ENCODE results near the gene GRIK4. TPM values are rescaled to one million over a fixed set of nuclear protein-coding genes. Genes with fewer than 3 reads are reported as not detected.

The GRIK4 gene
- total and polyA plus RNA-seq, 12 donors = 0.33 to 4.8 (median 3.0) TPM

DNA sequence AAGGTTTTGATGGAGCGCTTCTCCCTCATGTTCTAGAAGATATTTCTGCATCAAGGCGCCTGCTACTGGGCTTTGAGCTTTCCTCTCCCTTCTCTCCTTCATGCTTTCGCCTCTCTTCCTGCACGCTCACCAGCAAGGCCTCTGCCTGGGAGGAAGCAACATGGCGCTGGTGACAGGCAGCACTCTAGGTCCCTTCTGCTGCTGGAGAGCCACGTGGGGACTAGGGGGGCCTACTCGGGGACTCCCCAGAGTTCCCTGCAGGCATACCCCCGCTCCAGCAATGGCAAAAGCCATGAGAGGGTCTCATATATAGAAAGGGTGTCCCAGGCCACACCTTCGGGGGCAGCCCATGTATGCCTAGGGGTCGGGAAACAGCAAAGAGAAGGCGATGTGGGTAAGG lies 49.7 kb downstream of the GRIK4 start:
- no peaks in the 10 kb centered on the region for H3K9me3 ChIP-seq (replicated peaks in 1 of 3)
- intact Hi-C loops (cut with DNase I) = no loop called here
- peak in 1 of 7 donors; percentile 31 for DNase-seq
- 90 to 99% (median 96%) methylated on average over 11 of the region's 11 CpGs for WGBS, 4 donors
- H3K27ac ChIP-seq = no peak overlapping the region
- H3K27me3 ChIP-seq = no peaks in the 10 kb centered on the region
- no peak overlapping the region for H3K4me3 ChIP-seq
- H3K4me1 ChIP-seq (replicated peaks in 1 of 2) = peaks cover 14 to 27% of the 10 kb centered on the region in 2 donors
- TF ChIP-seq POLR2A (IDR thresholded peaks at IDR 0.05) = no peak
- TF ChIP-seq, protein P1, sequence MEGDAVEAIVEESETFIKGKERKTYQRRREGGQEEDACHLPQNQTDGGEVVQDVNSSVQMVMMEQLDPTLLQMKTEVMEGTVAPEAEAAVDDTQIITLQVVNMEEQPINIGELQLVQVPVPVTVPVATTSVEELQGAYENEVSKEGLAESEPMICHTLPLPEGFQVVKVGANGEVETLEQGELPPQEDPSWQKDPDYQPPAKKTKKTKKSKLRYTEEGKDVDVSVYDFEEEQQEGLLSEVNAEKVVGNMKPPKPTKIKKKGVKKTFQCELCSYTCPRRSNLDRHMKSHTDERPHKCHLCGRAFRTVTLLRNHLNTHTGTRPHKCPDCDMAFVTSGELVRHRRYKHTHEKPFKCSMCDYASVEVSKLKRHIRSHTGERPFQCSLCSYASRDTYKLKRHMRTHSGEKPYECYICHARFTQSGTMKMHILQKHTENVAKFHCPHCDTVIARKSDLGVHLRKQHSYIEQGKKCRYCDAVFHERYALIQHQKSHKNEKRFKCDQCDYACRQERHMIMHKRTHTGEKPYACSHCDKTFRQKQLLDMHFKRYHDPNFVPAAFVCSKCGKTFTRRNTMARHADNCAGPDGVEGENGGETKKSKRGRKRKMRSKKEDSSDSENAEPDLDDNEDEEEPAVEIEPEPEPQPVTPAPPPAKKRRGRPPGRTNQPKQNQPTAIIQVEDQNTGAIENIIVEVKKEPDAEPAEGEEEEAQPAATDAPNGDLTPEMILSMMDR (IDR thresholded peaks at IDR 0.05) = no peak
- H3K36me3 ChIP-seq (replicated peaks in 1 of 2) = no peaks in the 10 kb centered on the region

DNA sequence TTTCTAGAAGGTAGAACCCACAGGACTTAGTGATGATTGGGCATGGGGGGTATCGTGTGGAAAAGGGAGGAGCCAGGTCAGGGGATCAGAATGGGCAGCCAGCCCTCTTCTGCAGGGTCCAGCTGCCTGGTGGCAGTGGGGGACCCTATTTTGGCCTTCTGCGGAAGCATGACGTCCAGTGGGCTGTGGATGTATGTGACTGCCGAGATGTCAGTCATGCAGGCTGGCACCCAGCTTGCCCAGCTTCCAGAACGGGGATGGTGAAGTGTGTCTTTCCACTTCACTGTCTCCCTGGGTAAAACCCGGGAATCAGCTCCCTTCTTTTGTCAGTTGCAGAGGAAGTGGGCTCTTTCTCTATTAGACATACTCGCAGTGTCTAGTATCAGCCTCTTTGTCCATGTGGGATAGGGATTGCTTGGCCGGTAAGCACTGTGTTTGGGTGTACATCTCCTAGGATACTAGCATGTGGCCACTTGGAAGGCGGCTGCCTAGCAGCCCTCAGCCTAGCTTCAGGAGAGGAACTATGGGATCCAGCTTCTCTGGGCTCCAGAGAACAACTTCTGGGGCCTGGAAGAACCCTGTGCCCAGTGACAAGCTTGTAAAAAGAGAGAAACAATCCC lies 51.4 kb downstream of the GRIK4 start:
- TF ChIP-seq, protein P1 (IDR thresholded peaks at IDR 0.05) = no peak
- TF ChIP-seq POLR2A (IDR thresholded peaks at IDR 0.05) = no peak
- H3K4me1 ChIP-seq (replicated peaks in 1 of 2) = peaks cover 14 to 18% of the 10 kb centered on the region in 2 donors
- H3K27ac ChIP-seq = peak overlapping the region in 1 of 5 donors; percentile 71
- no peak for DNase-seq
- no peaks in the 10 kb centered on the region for H3K36me3 ChIP-seq (replicated peaks in 1 of 2)
- H3K4me3 ChIP-seq = no peak overlapping the region
- H3K9me3 ChIP-seq (replicated peaks in 1 of 3) = no peaks in the 10 kb centered on the region
- intact Hi-C loops (cut with DNase I) = no loop called here
- 79 to 92% (median 87%) methylated on average over 6 to 9 of the region's 9 CpGs for WGBS, 4 donors
- H3K27me3 ChIP-seq = no peaks in the 10 kb centered on the region

DNA sequence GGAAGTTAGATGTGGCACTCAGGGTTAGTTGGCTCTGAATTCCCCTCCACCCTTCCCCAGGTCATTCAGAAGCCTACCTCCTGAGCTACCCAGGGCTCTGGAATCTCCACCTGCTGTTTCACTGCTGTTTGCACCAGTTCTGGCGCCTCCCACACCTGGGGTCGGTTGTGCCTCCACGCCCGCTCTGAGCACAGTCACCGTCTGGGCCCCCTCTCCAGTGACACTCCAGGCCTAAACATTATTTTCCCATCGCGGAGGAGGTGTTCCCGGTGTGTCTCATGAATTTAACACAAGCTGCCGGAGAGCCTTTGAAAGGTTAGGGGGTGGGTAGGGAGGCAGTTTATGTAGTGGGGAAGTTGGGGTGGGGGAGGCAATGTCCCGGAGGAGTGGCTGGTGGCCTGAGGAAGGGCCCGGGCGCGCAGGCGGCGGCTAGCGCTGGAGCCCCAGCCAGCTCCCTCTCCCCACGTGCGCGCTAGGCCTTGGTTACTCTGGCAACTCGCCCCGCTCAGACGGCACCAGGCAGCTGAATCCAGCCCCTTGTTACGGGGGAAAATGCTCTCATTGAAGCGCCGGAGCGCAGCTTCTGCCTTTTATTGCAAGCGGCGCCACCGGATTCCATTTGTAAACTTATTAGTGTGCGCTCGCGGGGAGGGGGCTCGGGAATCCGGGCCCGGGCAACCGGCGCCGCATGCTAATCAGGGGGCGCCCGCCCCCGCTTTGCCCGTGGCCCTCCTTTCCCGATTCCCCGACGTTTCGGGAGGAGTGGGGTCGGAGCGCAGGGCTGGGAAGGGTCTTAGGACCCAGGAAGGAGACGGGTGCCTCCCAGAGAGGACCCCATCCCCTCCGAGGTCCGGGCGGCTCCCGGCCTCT lies 52.4 kb downstream of the GRIK4 start:
- Histone ChIP-seq H3K27me3 (no peaks in the 10 kb centered on the region), H3K9me3 (replicated peaks in 1 of 3) (no peaks in the 10 kb centered on the region), H3K36me3 (replicated peaks in 1 of 2) (no peaks in the 10 kb centered on the region), H3K4me1 (replicated peaks in 1 of 2) (peaks cover 14 to 18% of the 10 kb centered on the region in 2 donors), H3K27ac (peak overlapping the region in 2 of 5 donors; percentile 10 to 71), H3K4me3 (peak overlapping the region in 2 of 4 donors; percentile 33 to 53)
- intact Hi-C loops (cut with DNase I) = no loop called here
- no peak for TF ChIP-seq POLR2A (IDR thresholded peaks at IDR 0.05)
- TF ChIP-seq, protein P1 (IDR thresholded peaks at IDR 0.05) = no peak
- WGBS, 4 donors = 29 to 67% (median 34%) methylated on average over 16 to 53 of the region's 53 CpGs
- DNase-seq = peak in 6 of 7 donors; percentile 55 to 82 (median 68)

DNA sequence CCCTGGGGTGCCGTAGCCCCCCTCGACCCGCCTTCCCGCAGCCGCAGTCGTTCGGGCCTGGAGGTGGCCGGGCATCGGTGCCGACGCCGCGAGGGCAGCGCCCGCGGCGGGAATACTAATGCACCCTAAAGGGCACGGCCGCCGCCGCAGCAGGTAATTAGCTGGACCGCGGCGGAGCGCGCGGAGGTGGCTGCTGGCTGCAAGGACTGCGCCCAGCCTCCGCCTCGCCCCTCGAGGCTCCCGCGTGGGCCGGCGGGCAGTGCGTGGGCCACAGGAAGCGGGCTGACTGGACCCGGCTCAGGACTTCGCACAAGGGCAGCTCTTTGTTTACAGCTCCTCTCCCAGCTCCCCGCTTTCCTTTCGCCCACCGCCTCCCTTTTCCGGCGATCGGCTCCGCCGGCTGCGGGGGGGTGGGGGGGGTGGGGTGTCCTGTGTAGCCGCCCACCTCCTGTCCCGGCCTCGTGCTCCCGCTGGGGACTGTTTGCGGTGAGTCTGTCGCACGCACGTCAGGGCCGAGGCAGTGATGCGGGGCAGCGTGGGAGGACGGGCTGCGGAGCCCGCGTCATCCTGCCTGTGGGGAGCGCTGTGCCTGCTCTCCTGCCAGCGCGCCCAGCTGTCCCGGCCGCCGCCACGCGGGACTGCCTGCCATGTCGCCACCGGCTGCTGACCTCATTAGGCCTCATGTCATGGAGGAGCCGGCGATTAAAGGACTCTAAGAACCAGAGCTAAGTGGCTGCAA lies 53.2 kb downstream of the GRIK4 start:
- peak overlapping the region in 2 of 4 donors; percentile 33 to 53 for H3K4me3 ChIP-seq
- 1 to 7% (median 2%) methylated on average over 12 to 75 of the region's 75 CpGs for WGBS, 4 donors
- peak; percentile 67 to 88 (median 81) for DNase-seq
- H3K36me3 ChIP-seq (replicated peaks in 1 of 2) = no peaks in the 10 kb centered on the region
- no peaks in the 10 kb centered on the region for H3K9me3 ChIP-seq (replicated peaks in 1 of 3)
- peaks cover 14 to 18% of the 10 kb centered on the region in 2 donors for H3K4me1 ChIP-seq (replicated peaks in 1 of 2)
- H3K27me3 ChIP-seq = no peaks in the 10 kb centered on the region
- peak overlapping the region in 2 of 5 donors; percentile 10 to 71 for H3K27ac ChIP-seq
- intact Hi-C loops (cut with DNase I) = no loop called here
- peak in 1 of 2 donors; percentile 43 for TF ChIP-seq POLR2A (IDR thresholded peaks at IDR 0.05)
- TF ChIP-seq, protein P1 (IDR thresholded peaks at IDR 0.05) = peak in 4 of 6 experiments; percentile 11 to 35 (median 34)
